NCI-H526 (cell line): Measurements from ENCODE around the gene CLCN4.
A peak's percentile ranks its signal among the peaks of the same experiment; 100 is the strongest.

Source experiments
- DNase-seq, 2 experiments: peaks; one replicate each; lab custom pipeline; 2025; lab: John Stamatoyannopoulos, UW

Gene CLCN4

GRCh38 chrX:10130354-10130753 lies 26.4 kb upstream of the CLCN4 start:
- DNase-seq = no peak

GRCh38 chrX:10133980-10134676 lies 22.6 kb upstream of the CLCN4 start:
- DNase-seq = no peak

- no peak for DNase-seq
These were observed 21.9 kb upstream of the CLCN4 start for GRCh38 chrX:10134921-10135320.

DNA sequence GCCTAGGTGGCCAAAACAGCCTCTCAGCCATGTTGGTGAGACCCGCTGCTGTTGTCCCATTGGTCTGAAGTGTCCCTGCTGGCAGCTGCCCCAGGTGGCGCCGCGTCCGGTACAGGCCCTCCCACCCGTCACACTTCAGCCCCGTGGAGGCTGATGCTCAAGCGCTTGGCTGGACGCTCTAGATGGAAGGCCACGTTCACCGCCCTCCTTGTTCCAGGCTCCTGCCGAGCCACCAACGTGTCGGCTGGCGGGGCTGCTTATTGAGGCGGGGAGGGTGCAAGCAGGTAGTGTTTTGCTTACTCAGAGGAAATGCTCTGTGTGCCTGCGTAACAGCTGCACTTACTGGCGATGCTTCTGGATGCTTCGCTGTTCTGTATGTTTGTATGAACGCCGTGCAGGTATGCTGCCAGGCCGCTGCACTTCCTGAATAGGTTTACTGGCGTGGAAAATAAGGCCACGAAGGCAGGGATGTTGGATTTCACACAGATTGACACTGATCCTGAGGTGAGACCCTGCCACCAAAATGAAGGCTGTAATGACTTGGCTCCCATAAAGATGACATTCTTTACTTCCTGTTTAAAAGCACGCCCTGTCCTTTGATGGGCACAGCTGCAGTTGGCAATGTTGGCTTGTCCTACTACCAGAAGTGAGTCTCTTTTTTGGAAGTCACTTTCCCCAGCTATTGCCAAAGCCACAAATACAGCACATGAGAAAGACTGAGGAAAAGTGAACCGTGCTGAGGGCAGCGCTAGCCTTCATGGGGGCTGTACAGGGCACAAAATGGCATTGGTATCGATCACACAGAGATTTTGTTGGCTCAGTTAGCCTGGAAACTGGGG lies 21.0 kb upstream of the CLCN4 start:
- no peak for DNase-seq

DNA sequence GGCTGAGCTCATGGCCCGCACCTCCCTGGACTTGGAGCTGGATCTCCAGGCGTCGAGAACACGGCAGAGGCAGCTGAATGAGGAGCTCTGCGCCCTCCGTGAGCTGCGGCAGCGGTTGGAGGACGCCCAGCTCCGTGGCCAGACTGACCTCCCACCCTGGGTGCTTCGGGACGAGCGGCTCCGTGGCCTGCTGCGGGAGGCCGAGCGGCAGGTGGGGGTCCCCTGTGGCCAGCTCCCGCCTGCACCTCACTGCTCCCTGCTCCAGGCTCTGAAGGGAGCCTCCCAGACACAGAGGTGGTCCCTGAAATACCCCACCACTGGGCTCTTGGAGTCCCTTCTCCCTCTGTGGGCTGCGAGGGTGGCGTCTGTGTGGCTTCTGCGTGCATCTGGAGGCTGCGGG lies 18.0 kb upstream of the CLCN4 start:
- no peak for DNase-seq

- DNase-seq = no peak
These were observed 16.5 kb upstream of the CLCN4 start for GRCh38 chrX:10140264-10140663.

GRCh38 chrX:10142041-10142599 lies 14.7 kb upstream of the CLCN4 start:
- no peak for DNase-seq

DNA sequence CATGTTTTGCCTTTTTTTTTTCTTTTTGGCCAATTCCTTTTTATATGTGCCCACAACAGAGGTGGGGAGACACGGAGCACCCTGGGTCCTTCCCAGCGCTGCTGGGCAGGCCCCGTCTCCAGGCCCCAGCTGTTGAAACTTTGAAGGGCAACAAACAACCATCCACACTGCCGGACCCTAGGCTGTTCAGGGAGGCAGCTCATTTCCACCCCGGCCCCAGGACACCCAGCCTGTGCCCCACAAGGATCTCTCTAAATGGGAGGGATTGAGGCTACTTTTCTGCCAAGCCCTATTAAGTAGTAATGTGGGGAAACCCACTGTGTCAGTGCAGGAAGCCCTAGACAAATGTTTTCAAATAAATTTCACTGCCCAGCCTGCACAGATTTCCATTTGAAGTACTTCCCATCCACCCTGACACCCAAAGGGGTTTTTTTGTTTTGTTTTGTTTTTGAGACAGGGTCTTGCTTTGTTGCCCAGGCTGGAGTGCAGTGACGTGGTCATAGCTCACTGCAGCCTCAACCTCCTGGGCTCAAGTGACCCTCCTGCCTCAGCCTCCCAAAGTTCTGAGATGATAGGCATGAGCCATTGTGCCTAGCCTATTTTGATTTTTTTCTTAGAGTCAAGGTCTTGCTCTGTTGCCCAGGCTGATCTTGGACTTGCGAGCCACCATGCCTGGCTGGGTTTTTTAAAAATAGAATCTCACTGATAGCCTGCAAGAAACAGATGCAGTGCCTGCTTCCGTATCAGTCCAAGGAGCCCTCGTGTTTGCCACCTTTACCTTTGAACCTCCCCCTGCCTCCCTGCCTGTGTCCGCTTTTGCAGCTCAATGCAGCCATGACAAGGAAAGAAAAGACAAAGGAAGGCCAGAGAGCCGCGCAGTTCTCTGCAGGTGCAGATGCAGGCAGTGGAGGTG lies 13.4 kb upstream of the CLCN4 start:
- no peak for DNase-seq

GRCh38 chrX:10146346-10146745 lies 10.4 kb upstream of the CLCN4 start:
- no peak for DNase-seq

DNA sequence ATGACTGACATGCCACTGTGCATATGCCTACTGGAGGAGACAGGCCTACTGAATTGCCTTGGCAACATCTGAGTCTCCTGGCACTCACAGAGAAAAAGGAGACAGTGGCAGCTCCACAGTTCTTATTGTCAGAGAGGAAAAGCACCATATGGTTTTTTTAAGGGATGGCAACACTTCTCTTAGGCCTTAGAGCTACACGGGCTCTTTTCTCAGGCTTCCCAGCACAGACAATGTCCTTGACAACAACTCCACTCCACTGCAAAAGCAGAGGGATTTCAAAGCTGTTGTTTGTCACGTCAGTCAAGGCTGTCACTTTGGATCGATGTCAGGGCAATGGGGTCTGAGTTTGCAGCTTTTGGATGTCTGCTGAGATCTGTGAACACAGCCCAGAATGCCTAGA lies 4.7 kb upstream of the CLCN4 start:
- DNase-seq = no peak

GRCh38 chrX:10155137-10155536 lies 1.6 kb upstream of the CLCN4 start:
- no peak for DNase-seq

- DNase-seq = no peak
These were observed 212 bp downstream of the CLCN4 start for GRCh38 chrX:10157032-10157341.

- no peak for DNase-seq
These were observed 768 bp downstream of the CLCN4 start for GRCh38 chrX:10157543-10157942.

GRCh38 chrX:10158279-10159144 lies 1.7 kb downstream of the CLCN4 start:
- DNase-seq = peak in 1 of 2 experiments; percentile 78

DNA sequence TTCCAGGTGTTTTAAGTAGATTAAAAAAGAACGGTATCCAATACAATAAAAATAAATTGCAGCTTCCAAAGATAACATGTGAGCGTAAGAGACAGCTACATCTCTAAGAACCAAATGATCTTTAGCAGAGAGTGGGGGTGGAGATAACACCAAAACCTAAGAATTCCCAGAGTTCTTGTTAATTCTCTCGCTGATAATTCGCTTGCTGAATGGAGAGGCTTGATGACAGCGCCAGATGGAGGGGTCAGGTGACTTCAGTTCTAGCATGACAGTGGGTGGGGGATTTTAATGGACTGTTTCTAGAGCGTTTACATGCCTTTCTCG lies 2.3 kb downstream of the CLCN4 start:
- DNase-seq = peak in 1 of 2 experiments; percentile 21

- DNase-seq = no peak
These were observed 3.4 kb downstream of the CLCN4 start for GRCh38 chrX:10160211-10160610.

GRCh38 chrX:10163031-10163430 lies 6.3 kb downstream of the CLCN4 start:
- DNase-seq = no peak

DNA sequence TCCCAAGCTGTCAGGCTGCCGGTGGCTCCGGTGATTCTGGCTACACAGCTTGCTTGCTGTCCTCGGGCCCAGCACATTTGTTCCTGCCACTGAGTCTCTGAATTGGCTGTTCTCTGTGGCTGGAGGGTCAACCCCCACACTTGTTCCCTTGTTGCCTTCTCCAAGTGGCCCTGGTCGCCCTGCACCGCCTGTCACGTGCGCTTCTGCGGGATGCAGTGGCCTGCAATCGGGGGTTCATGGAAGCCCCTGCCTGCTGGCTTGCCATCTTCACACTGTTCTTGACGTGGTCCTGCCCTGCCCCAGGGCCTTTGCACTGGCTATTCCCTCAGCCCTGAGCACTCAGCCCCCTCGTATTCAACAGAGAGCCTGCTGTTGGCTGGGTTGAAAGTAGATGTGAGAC lies 8.1 kb downstream of the CLCN4 start:
- no peak for DNase-seq

DNA sequence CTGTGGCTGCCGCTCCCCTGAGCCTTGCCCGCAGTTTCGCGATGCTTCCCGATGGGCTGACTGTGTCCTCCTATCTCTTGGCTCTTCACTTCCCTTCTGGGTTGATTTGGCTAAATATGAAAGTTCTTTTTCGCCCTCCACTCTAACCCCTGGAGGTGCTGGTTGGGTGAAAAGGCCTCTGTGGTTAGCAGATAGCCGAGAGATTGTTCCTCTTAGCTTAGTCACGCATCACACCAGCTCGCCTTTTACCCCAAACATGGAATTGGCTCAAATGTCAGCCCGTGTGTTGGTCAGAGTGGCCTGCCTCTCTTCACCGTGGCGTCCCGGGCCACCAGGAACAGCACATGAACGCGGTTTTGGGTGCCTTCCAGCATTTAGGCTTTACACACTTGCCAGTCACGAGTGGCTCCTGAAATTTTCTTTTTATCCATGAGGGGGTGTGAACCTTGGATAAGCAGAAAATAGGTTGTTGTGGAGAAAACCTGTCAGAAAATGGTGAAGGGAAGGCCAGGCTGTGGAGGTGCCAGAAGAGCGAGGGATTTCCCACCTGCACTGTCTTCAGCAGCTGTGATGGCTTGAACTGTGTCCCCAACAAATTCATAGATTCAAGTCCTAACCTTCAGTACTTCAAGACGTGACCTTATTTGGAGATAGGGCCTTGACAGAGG lies 8.9 kb downstream of the CLCN4 start:
- no peak for DNase-seq

- no peak for DNase-seq
These were observed 9.5 kb downstream of the CLCN4 start for GRCh38 chrX:10166248-10166716.

GRCh38 chrX:10166731-10167151 lies 10.0 kb downstream of the CLCN4 start:
- peak in 1 of 2 experiments; percentile 43 for DNase-seq
